GM18907 (cell line): ENCODE measurements around the gene SUN1.
"Not testable (repeated sequence)": the region's sequence is repeated elsewhere in the genome, so short reads cannot be mapped to it uniquely, and the experiment has no call there.

ENCODE experiments used
- ATAC-seq: cut with Tn5 transposase; IDR thresholded peaks from one replicate; pipeline ENCODE4 v1.9.1; 2021; ENCODE audit warnings: mild to moderate bottlenecking, moderate library complexity; ENCODE audit not compliant: unreplicated experiment

Gene SUN1

GRCh38 chr7:853366-854117, 21.3 kb downstream of the SUN1 start:
- ATAC-seq: no peak

GRCh38 chr7:854118-854775, 22.0 kb downstream of the SUN1 start:
- no peak for ATAC-seq

GRCh38 chr7:855686-856369, 23.6 kb downstream of the SUN1 start:
- ATAC-seq: no peak

GRCh38 chr7:856444-857095, 24.3 kb downstream of the SUN1 start:
- no peak for ATAC-seq

GRCh38 chr7:857661-858060, 25.4 kb downstream of the SUN1 start:
- no peak for ATAC-seq

- no peak for ATAC-seq
Observed at GRCh38 chr7:859359-860030, 27.2 kb downstream of the SUN1 start.

DNA sequence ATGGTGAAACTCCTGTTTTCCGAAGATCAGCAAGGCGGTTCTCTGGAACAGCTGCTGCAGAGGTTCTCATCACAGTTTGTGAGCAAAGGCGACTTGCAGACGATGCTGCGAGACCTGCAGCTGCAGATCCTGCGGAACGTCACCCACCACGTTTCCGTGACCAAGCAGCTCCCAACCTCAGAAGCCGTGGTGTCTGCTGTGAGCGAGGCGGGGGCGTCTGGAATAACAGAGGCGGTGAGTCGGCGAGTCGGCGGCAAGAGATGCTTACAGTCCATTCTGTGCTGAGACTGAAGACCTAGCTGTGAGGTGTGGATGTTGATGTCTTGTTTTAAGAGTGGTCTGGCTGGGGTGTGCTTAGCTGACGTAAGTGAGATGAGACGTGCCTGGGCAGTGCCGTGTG, 27.9 kb downstream of the SUN1 start:
- ATAC-seq: no peak

- ATAC-seq: no peak
Observed at GRCh38 chr7:861222-861621, 28.9 kb downstream of the SUN1 start.

GRCh38 chr7:862157-862556, 29.9 kb downstream of the SUN1 start:
- ATAC-seq: no peak

DNA sequence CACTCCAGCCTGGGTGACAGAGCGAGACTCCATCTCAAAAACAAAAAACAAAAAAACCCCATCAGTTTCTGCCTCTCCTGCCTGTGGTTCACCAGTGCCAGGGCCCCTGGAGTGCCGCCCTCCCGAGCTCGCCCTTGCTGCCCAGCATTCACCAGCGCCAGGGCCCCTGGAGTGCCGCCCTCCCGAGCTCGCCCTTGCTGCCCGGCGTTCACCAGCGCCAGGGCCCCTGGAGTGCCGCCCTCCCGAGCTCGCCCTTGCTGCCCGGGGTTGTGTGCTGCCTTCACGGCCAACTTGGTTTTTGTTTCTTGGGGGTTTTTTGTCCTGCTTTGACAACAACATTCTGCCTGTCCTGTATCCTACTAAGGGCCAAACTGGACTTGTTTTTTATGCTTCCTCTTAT, 30.8 kb downstream of the SUN1 start:
- no peak for ATAC-seq

DNA sequence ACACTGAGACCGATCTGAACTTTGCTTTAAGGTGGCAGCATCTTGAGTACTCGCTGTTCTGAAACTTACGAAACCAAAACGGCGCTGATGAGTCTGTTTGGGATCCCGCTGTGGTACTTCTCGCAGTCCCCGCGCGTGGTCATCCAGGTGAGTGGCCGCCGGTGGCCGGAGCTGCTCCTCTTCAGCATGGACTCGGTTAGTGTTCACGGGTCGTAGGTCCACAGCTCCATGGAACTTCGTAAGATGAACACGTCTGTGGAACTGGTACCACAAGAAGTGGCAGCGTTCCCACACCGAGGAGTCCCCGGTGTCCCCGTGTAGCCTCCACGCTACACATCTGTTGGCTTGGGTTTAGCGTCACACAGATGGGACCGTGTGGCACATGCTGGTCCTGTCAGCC, 33.6 kb downstream of the SUN1 start:
- ATAC-seq: no peak

DNA sequence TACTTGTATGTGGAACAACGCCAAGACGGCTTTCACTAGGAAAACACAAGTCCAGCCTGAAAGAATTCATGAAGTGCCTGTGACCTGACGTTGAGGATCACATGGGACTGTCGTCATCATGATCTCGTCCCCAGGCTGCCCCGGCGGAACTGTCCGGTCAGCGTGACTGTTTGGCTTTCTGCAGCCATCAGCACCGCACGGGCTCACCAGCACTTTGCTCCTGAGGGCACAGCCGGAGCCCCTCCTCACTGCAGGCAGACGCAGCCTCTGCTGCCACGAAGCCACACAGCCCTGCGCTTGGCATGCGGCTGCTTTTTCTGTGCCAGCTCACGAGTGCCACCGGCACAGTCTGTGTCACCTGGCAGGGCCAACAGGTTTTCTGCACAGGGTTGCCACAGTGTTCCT, 34.7 kb downstream of the SUN1 start:
- no peak for ATAC-seq

DNA sequence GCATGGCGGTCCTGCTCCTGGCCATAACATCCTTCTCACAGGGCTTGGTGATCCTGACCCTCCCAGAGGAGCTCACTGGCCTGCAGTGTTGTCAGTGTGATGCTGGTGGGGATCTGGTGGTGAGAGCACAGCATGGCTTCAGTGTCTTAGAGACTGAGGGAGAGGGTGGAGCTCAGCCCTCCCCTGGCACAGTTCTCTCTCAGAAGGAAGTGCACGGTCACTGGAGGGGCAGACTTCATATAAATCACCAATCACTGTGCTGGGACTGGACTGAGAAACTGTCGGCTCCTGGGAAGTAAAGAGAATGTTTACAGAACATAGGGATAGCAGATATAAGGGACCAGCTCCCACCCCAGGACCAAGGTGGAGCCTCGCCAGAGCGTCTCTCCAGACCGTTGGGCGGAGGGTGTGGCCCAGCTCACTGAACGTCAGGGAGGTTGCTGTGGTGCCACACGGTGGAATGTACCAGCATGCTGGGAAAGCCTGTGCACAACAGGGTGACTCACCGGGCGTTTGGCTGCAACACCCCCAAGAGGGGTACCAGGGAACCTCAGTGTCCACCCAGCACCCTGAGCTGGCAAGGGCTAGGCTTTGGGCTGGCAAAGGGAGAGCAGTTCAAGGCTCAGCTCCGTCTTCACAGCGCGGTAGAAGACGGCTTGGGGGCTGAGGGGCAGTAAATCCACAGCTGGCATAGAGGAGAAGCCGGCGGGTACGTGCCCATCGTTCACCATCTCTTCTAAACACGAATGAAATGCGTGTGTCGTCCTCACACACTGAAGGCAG, 35.3 kb downstream of the SUN1 start:
- ATAC-seq: no peak

GRCh38 chr7:868189-868486, 35.9 kb downstream of the SUN1 start:
- no peak for ATAC-seq

DNA sequence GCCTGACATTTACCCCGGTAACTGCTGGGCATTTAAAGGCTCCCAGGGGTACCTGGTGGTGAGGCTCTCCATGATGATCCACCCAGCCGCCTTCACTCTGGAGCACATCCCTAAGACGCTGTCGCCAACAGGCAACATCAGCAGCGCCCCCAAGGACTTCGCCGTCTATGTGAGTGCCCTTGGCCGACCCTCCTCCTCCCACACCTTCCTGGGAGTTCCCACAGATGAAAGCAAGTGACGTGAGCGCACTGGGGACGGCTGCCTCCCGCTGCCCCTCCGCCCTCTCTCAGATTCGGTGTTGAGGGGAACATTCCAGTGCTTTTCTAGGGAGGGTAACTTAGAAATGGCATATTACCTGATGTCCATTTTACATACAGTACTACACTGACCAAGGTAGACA, 37.1 kb downstream of the SUN1 start:
- ATAC-seq: no peak

GRCh38 chr7:871900-872537, 39.7 kb downstream of the SUN1 start:
- ATAC-seq: no peak

DNA sequence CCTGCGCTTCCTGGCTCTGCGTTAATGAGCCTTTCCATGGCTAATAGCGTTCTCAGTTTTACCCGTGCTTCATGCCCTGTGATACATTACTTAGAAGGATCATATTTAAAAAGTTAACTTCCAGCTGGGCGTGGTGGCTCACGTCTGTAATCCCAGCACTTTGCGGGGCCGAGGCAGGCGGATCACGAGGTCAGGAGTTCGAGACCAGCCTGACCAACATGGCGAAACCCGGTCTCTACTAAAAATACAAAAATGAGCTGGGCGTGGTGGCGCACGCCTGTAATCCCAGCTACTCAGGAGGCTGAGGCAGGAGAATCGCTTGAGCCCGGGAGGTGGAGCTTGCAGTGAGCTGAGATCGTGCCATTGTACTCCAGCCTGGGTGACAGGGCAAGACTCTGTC, 40.4 kb downstream of the SUN1 start:
- ATAC-seq: not testable (repeated sequence)

GRCh38 chr7:873367-874002, 41.2 kb downstream of the SUN1 start:
- no peak for ATAC-seq

DNA sequence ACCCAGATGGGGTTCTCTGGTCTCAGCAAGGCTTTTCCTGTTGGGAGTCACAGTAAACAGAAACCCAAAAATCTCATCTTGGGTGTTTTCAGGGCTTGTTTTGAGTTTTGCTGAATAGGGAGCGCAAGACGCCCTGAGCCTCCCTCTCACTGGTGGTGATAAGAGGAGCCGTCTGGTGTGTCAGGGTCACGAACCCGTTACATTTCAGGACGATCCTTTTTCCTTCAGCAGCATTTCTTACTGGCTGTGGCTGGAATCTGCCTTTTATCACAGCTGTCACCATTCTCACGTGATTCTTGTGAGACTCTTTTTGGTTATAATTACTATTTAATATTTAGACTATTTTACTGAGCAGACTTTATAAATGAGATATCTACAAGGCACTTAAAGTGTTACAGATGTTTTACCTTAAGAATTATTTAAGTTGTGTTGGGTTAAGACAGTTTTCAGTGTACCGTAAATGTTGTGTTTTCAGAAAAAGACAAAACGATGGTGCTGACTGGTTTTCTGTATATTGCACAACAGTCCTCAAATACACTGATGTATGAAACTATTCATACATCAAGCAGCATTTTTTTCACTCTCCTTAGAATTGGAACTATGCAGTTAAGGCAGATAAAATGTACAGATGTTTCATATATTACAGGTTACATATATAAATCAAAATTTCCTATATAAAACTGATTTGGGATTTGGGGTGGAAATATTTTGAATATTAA, 41.9 kb downstream of the SUN1 start:
- no peak for ATAC-seq
